ENCODE results near the gene WDR7. TPM values are rescaled to one million over a fixed set of nuclear protein-coding genes. Genes with fewer than 3 reads are reported as not detected.

WDR7 gene
- total RNA-seq, 1 donor from 2014 or later, result 21.5 TPM

DNA sequence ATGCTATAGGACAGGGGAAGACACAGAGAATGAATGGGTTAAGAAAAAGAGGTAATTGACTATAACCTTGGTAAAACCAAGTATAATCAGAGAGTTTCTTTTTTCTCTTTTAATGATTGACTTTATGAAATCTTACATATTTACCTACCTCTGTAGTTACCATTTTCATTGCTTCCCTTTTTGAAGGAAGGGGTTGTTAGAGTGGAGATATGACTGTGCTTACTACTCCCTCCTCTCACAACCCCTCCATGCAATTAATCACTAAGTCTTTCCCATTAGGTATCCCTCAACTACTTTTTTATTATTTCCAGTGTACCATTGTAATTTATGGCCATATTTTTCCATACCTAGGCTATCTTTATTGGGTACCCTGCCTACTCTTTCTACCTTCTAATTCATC is 71.4 kb downstream of the WDR7 start:
- no peak for DNase-seq (ENCODE audit: low read depth)

DNA sequence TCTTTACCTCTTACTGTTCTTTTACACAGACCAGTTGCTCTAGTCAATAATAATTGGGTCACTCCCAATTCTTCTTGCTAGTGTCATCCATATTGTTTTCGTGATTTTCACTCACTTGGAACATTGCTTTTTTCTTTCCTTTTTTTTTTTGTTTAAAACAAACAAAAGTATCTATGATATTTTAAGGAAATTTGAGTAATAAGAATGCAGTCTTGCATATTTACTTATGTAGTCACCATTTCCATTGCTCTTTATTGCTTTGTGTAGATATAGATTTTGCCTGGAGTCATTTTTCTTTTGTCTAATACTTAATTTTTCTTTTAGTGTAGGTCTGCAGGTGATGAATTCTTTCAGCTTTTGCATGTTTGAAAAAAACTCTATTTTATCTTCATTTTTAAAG is 71.9 kb downstream of the WDR7 start:
- no peak for DNase-seq (ENCODE audit: low read depth)

DNA sequence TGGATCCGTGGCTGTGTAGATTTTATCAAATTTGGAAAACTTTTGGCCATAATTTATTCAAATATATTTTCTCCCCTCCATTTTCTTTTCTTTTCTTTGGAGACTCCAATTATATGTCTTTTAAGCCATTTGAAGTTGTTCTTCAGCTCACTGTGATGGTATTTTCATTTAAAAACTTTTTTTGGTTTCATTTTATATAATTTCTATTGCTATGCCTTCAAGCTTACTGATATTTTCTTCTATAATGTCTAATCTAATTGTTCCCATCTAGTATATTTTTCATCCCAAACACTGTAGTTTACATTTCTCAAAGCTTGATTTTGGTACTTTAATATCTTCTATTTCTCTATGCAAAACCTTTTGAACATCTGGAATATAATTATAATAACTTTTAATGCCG is 72.5 kb downstream of the WDR7 start:
- no peak for DNase-seq (ENCODE audit: low read depth)

DNA sequence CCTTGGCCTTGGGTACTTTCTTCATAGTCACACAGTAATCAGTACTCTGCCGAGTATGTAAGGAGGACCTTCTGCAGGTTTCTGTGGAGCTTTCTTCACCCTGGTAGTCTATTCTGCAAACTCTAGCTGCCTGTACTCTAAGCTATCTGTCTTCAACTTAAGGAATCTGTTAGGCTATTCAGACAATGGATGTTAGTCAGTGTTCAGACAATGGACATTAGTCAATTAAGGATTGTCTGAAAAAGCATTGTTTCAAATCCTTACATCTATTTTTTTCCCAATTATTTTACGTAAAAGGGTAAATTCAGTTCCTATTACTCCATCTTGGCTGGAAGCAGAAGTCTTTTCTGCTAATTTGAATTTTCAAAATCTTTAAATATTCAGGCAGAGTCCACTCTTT is 75.7 kb downstream of the WDR7 start:
- DNase-seq (ENCODE audit: low read depth), result no peak

DNA sequence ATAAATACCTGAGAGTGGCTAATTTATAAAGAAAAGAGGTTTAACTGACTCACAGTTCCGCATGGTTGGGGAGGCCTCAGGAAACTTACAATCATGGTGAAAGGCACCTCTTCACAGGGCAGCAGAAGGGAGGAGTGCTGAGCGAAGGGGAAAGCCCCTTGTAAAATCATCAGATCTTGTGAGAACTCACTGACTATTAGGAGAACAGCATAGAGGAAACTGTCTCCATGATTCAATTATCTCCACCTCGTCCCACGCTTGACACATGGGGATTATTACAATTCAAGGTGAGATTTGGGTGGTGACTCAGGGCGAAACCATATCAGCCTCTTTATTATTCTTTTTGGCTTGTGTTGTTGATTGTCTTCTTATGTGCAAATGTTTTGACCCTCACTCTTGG is 76.2 kb downstream of the WDR7 start:
- DNase-seq (ENCODE audit: low read depth), result no peak

DNA sequence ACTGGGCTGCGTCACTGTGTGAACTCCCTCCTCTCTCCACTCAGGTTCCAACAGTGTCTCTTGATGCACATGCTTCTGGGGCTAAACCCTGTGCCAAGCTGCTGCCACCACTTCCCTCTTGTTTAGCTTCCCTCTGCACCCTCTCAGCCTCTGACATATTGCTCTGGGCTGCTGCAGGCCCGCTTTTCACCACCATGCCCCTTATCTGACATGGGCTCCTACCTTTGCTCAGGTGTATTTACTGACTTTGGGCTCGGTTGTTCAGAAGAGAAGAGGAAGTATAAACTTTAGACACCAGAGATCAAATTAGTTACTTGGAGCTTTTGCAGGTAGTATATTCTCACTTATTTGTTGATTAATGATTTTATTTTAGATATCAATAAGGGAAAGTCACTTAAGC is 77.6 kb downstream of the WDR7 start:
- no peak for DNase-seq (ENCODE audit: low read depth)

DNA sequence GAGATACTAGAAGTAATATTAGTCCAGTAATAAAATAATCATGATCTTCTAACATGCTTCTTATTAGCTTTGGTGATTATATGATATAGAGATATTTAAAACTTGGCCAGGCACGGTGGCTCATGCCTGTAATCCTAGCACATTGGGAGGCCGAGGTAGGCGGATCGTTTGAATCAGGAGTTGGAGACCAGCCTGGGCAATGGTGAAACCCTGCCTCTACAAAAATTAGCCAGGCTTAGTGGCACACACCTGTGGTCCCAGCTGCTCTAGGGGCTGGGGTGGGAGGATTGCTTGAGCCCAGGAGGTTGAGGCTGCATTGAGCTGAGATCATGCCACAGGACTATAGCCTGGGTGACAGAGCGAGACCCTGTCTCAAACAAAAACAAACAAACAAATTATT is 87.0 kb downstream of the WDR7 start:
- no peak for DNase-seq (ENCODE audit: low read depth)

DNA sequence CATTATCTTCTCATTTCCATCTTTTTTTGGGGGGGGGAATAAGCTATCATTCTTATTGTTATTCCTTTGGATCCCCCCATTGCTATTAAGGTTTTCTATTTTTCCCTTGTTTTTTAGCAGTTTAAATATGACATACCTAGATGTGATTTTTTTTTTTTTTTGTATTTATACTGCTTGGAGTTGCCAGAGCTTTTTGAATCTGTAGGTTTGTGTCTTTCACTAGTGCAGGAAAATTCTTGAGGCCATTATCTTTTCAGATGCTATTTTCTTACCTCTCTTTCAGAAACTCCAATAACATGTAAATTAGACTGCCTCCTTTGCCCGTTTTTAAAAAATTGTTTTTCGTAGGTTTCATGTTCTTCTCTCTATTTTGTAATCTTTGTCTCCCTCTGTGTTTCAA is 88.6 kb downstream of the WDR7 start:
- DNase-seq (ENCODE audit: low read depth), result no peak

DNA sequence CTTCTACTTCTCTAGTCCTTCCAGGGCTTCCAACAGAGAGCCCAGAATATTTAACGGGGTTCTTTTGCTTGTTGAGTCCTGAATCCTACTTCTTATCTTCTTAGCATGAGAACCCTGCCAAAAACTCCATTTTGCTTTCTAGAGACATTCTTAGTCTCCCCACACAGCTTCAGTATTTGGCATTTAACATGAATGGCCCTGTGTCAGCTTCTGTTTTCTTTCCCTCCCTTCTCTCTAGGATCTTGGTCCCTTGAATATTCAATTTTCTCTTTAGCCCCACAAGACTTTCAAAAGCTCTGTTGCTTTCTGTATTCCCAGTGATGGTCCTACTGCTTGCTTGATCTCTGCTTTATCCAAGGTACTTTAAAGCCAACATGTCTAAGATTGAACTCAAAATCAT is 89.5 kb downstream of the WDR7 start:
- no peak for DNase-seq (ENCODE audit: low read depth)

DNA sequence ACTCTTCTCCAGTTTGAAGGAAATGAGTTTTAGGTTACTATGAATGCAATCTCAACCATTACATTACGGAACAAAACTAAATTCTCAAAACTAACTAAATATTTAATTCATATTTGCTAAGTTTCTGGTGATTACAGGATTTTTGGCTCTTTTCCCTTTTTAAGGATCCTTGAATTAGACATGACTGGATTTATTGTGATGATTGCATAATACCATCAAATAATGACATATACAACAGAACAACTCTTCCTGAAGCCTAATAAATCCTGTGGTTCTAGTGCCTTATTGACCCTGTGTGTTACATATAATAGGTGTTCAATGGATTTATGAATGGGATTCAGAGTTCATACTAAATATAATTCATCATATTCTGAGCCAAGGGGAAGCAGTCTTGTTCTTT is 90.5 kb downstream of the WDR7 start:
- no peak for DNase-seq (ENCODE audit: low read depth)

DNA sequence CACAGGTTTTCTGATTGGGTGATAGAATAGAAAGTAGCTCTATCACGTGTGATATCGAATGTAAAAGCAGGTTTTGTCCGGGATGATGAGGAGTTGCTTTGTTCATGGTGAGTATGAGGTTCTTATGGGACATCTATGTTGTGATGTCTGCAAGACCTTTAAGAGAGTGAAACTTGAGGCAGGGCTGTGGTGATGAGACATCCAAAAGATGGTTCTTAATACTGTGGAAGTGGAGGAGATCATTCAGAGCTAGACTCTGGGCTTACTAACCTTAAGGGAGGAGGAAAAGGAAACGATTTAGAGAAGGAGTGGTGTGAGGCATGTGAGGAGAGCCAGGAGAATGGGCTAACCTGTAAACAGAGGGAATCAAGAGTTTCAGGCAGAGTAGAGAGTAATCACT is 92.0 kb downstream of the WDR7 start:
- DNase-seq (ENCODE audit: low read depth), result no peak

DNA sequence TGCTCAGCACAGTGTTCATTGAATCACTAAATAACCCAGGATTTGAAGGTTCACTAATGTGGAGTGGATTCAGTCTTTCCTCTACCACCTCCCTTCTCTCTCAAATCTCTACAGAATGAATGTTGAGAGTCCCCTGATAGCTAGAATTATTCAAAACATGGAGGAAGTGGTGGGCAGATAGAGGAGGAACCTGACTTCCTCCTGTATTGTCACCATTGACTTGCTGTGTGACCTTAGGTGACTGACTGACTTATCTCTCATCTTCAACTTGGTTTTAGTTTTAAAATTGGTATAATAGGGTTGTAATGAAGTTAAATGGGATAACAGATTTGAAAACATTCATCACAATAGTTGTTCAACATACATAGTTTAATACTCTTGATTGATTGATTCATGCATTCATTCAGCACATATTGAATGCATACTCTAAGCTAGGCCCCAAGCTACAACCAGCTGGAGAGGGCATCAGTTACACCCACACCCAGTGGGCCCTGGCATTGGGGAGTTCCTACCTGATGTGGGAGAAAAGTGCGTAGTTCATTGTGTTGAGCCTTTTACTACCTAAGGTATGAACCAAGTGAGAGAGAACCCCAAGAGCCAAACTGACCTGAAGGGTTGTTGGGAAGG is 96.0 kb downstream of the WDR7 start:
- no peak for DNase-seq (ENCODE audit: low read depth)

DNA sequence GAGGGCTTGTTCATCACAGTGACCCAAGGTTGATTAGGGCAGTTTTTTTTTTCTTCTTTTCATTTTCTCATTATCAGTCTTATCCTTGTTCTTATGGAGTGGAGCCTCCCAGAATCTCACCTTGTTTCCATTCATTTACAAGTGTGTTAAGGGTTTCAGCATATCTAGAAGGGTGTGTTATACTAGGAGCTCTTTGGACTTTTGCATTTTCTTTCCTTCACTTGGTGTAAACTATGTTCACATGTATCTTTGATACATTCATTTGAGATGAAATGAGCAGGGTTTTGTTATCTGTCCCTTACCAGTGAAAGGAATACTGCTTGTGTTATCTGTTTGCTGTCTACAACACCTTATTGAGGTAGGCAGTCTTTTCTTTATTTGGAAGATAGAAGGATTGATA is 96.7 kb downstream of the WDR7 start:
- no peak for DNase-seq (ENCODE audit: low read depth)

DNA sequence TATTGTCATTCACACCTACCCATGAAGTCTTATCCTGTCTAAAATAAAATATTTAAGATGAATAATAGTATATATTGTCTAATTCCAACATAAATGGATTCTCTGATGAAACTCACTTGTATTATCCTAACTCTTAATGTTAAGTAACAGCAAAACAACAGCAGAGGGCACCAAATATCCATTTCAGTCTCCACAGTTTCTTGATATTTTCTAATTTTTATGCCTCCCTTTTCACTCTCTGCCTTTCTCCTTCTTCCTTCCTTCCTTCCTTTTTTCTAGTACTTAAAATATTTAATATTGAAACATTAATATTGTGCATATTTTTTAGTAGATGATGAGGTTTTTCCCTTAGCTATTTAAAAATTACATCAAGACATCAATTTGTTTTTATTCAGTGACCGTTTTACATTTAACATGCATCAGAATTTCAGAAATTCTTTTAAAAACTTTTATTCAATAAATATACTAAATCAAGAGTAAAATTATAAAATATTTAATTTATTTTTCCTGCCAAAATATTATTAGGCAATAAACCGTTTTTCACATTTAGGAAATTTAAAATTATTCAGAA is 97.6 kb downstream of the WDR7 start:
- DNase-seq (ENCODE audit: low read depth), result peak; percentile 52

DNA sequence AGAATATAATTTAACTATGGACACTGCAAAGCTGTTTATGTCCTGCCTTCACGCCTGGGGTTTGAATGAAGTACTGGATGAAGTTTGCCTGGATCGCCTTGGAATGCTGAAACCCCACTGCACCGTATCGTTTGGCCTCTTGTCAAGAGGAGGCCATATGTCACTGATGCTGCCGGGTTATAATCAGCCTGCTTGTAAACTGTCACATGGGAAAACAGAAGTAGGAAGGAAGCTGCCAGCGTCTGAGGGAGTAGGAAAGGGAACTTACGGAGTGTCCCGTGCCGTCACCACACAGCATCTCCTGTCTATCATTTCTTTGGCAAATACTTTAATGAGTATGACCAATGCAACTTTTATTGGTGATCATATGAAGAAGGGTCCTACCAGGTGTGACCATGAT is 105.8 kb downstream of the WDR7 start:
- DNase-seq (ENCODE audit: low read depth), result no peak

DNA sequence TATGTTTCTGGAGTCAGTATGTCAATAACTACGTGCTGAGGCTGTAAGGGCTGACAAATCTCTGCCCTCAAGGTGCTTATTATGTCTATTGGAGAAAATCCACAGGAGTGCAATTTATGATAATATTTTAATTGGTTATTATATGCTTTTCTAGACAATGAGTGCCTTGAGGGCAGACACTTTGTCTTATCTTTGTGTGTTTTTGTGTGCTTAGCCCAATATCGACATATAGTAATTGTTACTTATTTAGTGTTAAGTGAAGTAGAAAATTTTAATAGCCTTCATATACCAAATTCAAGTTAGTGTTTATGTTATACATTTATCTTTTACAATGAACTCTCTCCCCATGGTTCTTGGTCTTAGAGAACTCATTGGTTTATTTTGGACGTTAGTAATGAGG is 118.9 kb downstream of the WDR7 start:
- no peak for DNase-seq (ENCODE audit: low read depth)

DNA sequence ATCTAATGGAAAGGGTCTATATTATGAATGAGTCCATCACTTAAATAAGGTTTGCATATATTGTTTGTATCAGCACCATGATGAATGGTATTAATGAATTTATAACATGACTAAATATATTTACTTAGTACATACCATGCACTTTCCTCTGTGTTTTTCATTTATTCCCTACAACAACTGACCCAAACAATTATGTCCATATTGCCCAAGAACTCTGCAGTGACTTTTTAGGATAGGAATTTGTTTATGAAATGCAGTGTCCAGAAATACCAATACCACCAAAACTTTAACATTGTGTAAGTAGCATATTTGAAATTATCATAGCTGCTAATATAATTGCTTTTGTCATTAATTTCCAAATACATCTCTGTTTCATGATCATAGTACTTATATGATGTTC is 119.7 kb downstream of the WDR7 start:
- no peak for DNase-seq (ENCODE audit: low read depth)

DNA sequence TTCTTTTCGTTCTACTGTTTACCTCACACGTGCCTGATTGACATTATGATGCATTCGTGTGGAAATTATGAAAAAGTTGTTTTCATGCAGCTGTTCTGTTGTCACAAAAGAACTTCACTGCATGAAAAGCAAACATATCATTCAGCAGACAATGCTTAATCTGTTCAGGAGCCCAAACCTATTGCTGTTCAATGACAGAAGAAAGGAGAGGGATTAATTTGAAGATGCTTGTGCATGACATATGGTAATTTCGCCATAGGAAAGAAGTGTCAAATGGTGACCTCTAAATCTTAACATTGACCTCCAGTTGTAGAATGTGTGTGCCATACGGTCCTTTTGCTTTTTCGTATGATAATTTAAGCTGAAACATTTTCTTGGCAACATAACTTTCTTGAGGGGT is 124.5 kb downstream of the WDR7 start:
- no peak for DNase-seq (ENCODE audit: low read depth)

DNA sequence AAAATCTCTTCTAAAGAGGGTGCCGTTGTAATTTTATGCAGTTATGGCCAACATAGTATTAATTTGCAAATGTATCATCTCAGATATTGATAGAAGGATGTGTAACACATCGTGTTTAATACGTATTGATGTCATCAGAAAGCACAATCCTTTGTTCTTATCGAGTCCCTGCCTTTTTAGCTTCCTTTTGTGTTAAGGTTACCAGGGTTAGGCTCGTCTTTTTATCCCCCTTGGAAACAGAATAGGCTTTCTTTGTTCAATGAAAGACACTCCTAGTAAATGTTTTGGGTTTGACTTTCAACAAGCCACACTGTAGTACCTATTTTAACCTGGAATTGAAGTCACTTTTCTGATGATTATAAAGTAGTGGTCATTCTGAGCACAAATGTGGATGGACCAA is 136.2 kb downstream of the WDR7 start:
- DNase-seq (ENCODE audit: low read depth), result no peak

DNA sequence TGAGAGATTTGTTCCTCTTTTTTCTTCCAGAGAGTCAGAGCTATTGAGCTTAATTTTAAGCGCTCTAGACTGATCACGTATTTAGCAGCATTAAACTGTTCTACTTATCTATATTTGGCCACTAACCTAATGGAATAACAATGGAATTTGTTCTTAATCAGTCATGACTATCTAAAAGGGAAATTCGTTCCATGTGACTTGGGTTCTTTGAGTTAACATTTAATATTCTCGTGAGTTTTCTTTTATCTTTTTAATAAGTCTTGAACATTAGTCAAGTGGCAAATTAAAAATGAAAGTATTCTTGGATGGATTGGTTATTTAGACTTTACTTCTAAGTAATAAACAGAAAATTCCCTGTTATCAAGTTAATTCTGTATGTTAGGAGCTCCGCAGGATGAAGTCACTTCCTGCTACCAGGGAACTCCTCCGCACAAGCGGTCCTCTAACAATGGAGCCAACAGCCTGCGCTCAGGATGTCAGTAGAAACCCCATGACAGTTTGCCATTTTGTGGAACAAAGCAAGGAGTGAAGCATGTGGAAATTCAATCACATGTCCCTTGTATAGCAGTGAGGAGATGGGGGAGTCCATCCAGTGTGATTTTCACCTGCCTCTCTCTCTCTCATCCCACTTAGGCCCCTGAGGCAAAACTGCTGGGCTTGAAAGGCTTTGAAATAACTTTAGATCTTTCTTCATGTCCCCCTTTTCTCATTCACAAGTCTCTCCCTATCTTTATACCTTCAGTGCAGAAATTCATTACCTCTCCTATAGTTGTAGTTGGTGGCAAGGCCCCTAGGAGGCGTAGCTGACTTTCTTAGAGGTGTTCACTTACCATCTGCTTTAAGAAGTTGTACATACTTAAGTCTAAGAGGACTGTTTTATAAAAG is 138.1 kb downstream of the WDR7 start:
- peak; percentile 23 for DNase-seq (ENCODE audit: low read depth)

DNA sequence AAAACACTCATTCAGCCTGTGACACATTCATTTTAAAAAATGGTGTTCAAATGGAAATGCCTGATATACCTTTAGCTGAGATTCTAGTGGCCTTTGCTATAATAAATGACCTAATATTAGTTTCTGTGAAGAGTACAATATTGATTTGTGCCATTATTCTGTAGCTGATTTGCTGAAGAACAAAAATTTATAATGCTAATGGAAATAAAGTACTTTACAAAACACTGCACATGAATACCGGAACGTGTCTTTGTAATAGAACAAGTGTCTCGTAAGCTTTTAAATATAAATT is 138.7 kb downstream of the WDR7 start:
- no peak for DNase-seq (ENCODE audit: low read depth)

DNA sequence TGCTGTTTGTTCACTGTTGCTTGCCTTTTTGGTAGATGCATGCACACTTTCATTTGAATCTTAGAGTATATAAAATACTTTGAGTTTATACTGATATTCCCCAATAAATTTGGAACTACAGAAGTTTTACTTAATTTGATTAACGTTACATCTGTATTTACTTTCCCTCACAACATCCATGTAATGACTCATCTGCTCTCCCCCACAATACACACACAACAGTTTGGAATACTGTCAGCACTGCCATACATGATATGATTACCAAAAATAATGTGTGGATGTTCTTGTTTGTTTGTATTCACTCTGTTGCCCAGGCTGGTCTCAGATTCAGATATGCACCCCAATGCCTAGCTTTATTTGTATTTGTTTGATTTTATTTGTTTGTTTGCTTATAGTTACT is 144.2 kb downstream of the WDR7 start:
- no peak for DNase-seq (ENCODE audit: low read depth)

DNA sequence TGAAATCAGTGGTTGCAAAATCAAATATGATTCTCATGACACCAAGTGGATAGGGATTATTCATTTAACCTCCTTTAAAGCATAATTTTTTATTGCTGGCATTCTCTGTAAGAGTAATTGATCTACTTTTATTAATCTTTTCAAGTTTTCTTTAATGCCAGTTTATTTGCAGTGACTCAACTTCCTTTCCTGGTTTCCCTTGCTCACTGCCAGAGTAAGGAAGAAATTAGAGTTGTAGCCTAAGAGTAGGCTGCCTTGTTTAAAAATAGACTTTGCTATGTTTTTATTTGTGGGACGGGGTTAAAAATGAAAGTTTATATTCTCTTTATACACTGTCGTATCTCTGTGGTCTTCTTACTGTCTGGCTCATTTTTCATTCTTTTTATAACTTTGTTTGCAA is 148.6 kb downstream of the WDR7 start:
- no peak for DNase-seq (ENCODE audit: low read depth)

DNA sequence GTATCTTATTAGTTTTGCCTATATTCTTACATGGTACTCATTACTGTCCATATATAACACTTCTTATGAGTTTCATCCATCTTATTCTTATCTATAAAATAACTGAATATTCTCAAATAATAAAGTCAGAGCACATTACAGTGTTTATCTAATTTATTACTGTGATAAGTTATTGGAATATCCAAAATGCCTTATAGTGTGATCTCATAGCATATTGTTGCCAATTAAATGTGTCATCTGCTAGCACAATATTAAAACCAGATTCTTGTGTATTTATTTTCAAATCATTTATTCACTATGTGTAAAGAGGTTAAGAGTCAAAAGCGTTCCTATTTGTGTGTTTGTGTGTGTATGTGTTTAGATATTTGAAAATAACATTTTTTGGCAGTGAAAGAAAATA is 151.9 kb downstream of the WDR7 start:
- DNase-seq (ENCODE audit: low read depth), result no peak
